H9 (cell line): ENCODE data around the gene NUP210. TPM values are rescaled to one million over a fixed set of nuclear protein-coding genes. Genes with fewer than 3 reads are reported as not detected.

Experiments
- DNase-seq: peaks from one replicate; pipeline ENCODE4 v3.0.0-alpha.2; 2017
- H2AFZ ChIP-seq: one replicate; pipeline ENCODE4 v1.6.1; 2013; ENCODE audit warnings: mild to moderate bottlenecking, low read length, control low read depth, moderate library complexity
- H2AK5ac ChIP-seq: 2 replicates; pipeline ENCODE4 v1.6.1; 2013; ENCODE audit warnings: low read length, control low read depth, mixed read lengths; ENCODE audit not compliant: insufficient read length
- H2BK120ac ChIP-seq: one replicate; pipeline ENCODE4 v1.6.1; 2013; ENCODE audit warnings: low read depth, mild to moderate bottlenecking, low read length, control low read depth, inconsistent platforms; ENCODE audit not compliant: poor library complexity, severe bottlenecking
- H2BK12ac ChIP-seq: 2 replicates; pipeline ENCODE4 v1.6.1; 2013; ENCODE audit warnings: low read length, control low read depth, mixed read lengths, low read depth; ENCODE audit not compliant: insufficient read length
- H2BK15ac ChIP-seq: 2 replicates; pipeline ENCODE4 v1.6.1; 2013; ENCODE audit warnings: low read depth, low read length, control low read depth
- H2BK20ac ChIP-seq: one replicate; pipeline ENCODE4 v1.6.1; 2013; ENCODE audit warnings: low read depth, mild to moderate bottlenecking, low read length, control low read depth, inconsistent platforms; ENCODE audit not compliant: poor library complexity, severe bottlenecking
- H2BK5ac ChIP-seq: 2 replicates; pipeline ENCODE4 v1.6.1; 2013; ENCODE audit warnings: low read length, control low read depth, mixed read lengths; ENCODE audit not compliant: insufficient read length
- H3K14ac ChIP-seq: 2 replicates; pipeline ENCODE4 v1.6.1; 2013; ENCODE audit warnings: low read length, control low read depth; ENCODE audit not compliant: insufficient read depth
- H3K18ac ChIP-seq: 2 replicates; pipeline ENCODE4 v1.6.1; 2013; ENCODE audit warnings: low read depth, mild to moderate bottlenecking, mixed read lengths, low read length, control low read depth; ENCODE audit not compliant: insufficient read length
- H3K23ac ChIP-seq: 2 replicates; pipeline ENCODE4 v1.6.1; 2013; ENCODE audit warnings: low read length, control low read depth, mixed read lengths, low read depth; ENCODE audit not compliant: insufficient read length
- H3K23me2 ChIP-seq: 2 replicates; pipeline ENCODE4 v1.6.1; 2013; ENCODE audit warnings: low read depth, mild to moderate bottlenecking, mixed read lengths, low read length, control low read depth; ENCODE audit not compliant: insufficient read length, poor library complexity, severe bottlenecking
- H3K27ac ChIP-seq: 2 replicates; pipeline ENCODE4 v1.5.1; 2013; ENCODE audit warnings: low read length, control low read depth, mixed read lengths, low read depth; ENCODE audit not compliant: insufficient read length
- H3K27me3 ChIP-seq: 2 replicates; pipeline ENCODE4 v1.6.1; 2013; ENCODE audit warnings: low read length, control low read depth, inconsistent platforms; ENCODE audit not compliant: insufficient read depth
- H3K4ac ChIP-seq: 2 replicates; pipeline ENCODE4 v1.6.1; 2013; ENCODE audit warnings: low read depth, mild to moderate bottlenecking, control low read depth, inconsistent platforms, low read length, moderate library complexity
- H3K4me1 ChIP-seq: 2 replicates; pipeline ENCODE4 v1.6.1; 2013; ENCODE audit warnings: low read length, control low read depth, inconsistent platforms; ENCODE audit not compliant: insufficient read depth
- H3K4me2 ChIP-seq: 2 replicates; pipeline ENCODE4 v1.6.1; 2013; ENCODE audit warnings: low read length, control low read depth, mixed read lengths; ENCODE audit not compliant: insufficient read length, insufficient read depth
- H3K56ac ChIP-seq: 2 replicates; pipeline ENCODE4 v1.6.1; 2013; ENCODE audit warnings: low read depth, mild to moderate bottlenecking, mixed read lengths, low read length, control low read depth; ENCODE audit not compliant: insufficient read length
- H3K79me1 ChIP-seq: 2 replicates; pipeline ENCODE4 v1.6.1; 2013; ENCODE audit warnings: low read depth, mild to moderate bottlenecking, moderate library complexity, low read length, control low read depth, inconsistent platforms; ENCODE audit not compliant: insufficient read depth, poor library complexity, severe bottlenecking
- H3K79me2 ChIP-seq: 2 replicates; pipeline ENCODE4 v1.6.1; 2013; ENCODE audit warnings: low read length, control low read depth, inconsistent platforms; ENCODE audit not compliant: insufficient read depth
- H3K9ac ChIP-seq: 2 replicates; pipeline ENCODE4 v1.6.1; 2013; ENCODE audit warnings: low read length, control low read depth, mixed read lengths; ENCODE audit not compliant: insufficient read length; ENCODE audit errors: extremely low read depth
- H3K9me3 ChIP-seq: one replicate; pipeline ENCODE4 v1.6.1; 2013; ENCODE audit warnings: low read depth, low read length, inconsistent platforms; ENCODE audit not compliant: control insufficient read depth
- H3T11ph ChIP-seq: one replicate; pipeline ENCODE4 v1.6.1; 2013; ENCODE audit warnings: mild to moderate bottlenecking, low read length, control low read depth, inconsistent platforms
- H4K20me1 ChIP-seq: one replicate; pipeline ENCODE4 v1.6.1; 2013; ENCODE audit not compliant: control insufficient read depth, insufficient read length, insufficient read depth
- H4K5ac ChIP-seq: 2 replicates; pipeline ENCODE4 v1.6.1; 2013; ENCODE audit warnings: low read depth, mild to moderate bottlenecking, mixed read lengths, low read length, control low read depth; ENCODE audit not compliant: insufficient read length
- H4K8ac ChIP-seq: replicated peaks from 2 replicates; pipeline ENCODE4 v1.6.1; 2013; ENCODE audit warnings: low read length, control low read depth, mixed read lengths, low read depth; ENCODE audit not compliant: insufficient read length
- H4K91ac ChIP-seq: 2 replicates; pipeline ENCODE4 v1.6.1; 2013; ENCODE audit warnings: low read depth, mild to moderate bottlenecking, moderate library complexity, mixed read lengths, low read length, control low read depth; ENCODE audit not compliant: insufficient read length
- H3K27ac Mint-ChIP-seq, 3 experiments: 2 replicates in 2 of 3; 3 replicates in 1 of 3; pipeline ENCODE4 v1.8.0; 2020 to 2021; ENCODE audit warnings: mixed read lengths in 3 of 3, mild to moderate bottlenecking in 1 of 3, moderate library complexity in 1 of 3
- H3K27me3 Mint-ChIP-seq: 2 replicates; pipeline ENCODE4 v1.8.0; 2021; ENCODE audit warnings: low read depth, mild to moderate bottlenecking, moderate library complexity, mixed read lengths
- H3K36me3 Mint-ChIP-seq, 3 experiments: 2 replicates in 2 of 3; 3 replicates in 1 of 3; pipeline ENCODE4 v1.8.0; 2020 to 2021; ENCODE audit warnings: low read depth in 3 of 3, mixed read lengths in 3 of 3; ENCODE audit not compliant: insufficient read depth in 1 of 3
- H3K4me1 Mint-ChIP-seq, 2 experiments: 2 replicates each; pipeline ENCODE4 v1.8.0; 2020; ENCODE audit warnings: mixed read lengths in 2 of 2
- H3K4me3 Mint-ChIP-seq, 2 experiments: 2 replicates in 1 of 2; 3 replicates in 1 of 2; pipeline ENCODE4 v1.8.0; 2020 to 2021; ENCODE audit warnings: mild to moderate bottlenecking in 2 of 2, mixed read lengths in 2 of 2, moderate library complexity in 1 of 2
- H3K9me3 Mint-ChIP-seq, 2 experiments: 2 replicates in 1 of 2; 3 replicates in 1 of 2; pipeline ENCODE4 v1.8.0; 2020; ENCODE audit warnings: mild to moderate bottlenecking in 2 of 2, mixed read lengths in 2 of 2, moderate library complexity in 1 of 2
- WGBS: extraction: QIAGEN DNeasy Blood & Tissue Kit; methylation state at CpG from one replicate; pipeline ENCODE4 v1.1.7; 2013; ENCODE audit warnings: missing lambda C conversion rate, low lambda C conversion rate, mixed read lengths; ENCODE audit not compliant: insufficient read length; ENCODE audit errors: extremely low coverage; 5-methylcytosine and 5-hydroxymethylcytosine counted together
- total RNA-seq: library from RNA; stranded (reverse); gene quantifications from 2 replicates; pipeline ENCODE4 v1.2.1, GENCODE V29; 2021
- TF ChIP-seq, protein P1 (sequence below): fragments of 200-600 bp; sonication (generic); conservative IDR thresholded peaks from 3 replicates; pipeline ENCODE4 v1.8.0; 2021; ENCODE audit warnings: antibody characterized with exemption, mild to moderate bottlenecking

NUP210 gene
- total RNA-seq, 1 experiment from 2014 or later = 48.8 TPM

- Histone ChIP-seq H4K5ac (no peak overlapping the region), H2BK5ac (no peak overlapping the region), H2BK20ac (no peak overlapping the region), H3K23ac (no peak overlapping the region), H3K79me2 (no peaks in the 10 kb centered on the region), H3K27me3 (no peaks in the 10 kb centered on the region), H3K56ac (no peak overlapping the region), H2BK12ac (no peak overlapping the region), H2BK15ac (no peak overlapping the region), H3K9me3 (no peaks in the 10 kb centered on the region), H4K91ac (no peak overlapping the region), H4K8ac (no peak overlapping the region), H3K4me1 (no peaks in the 10 kb centered on the region), H3K27ac (no peak overlapping the region), H3K14ac (no peak overlapping the region), H3K79me1 (no peaks in the 10 kb centered on the region), H3K4ac (no peak overlapping the region), H3K18ac (no peak overlapping the region), H3K4me2 (no peak overlapping the region), H2AK5ac (no peak overlapping the region), H4K20me1 (no peaks in the 10 kb centered on the region), H2AFZ (no peak overlapping the region), H3K23me2 (no peaks in the 10 kb centered on the region), H2BK120ac (no peak overlapping the region), H3K9ac (no peak overlapping the region), H3T11ph (no peak overlapping the region)
- Mint-ChIP-seq H3K4me1 (peaks cover 3 to 11% of the 10 kb centered on the region in 2 experiments; a peak in 3 of 4 replicates), H3K9me3 (no peaks in the 10 kb centered on the region), H3K27me3 (peaks cover 2% of the 10 kb centered on the region; the same call in 1 of the 2 replicates), H3K27ac (peak overlapping the region in 1 of 3 experiments; percentile 75; a peak in 2 of 7 replicates), H3K36me3 (peaks cover 23 to 72% (median 56%) of the 10 kb centered on the region in 3 experiments; a peak in 6 of 7 replicates), H3K4me3 (no peak overlapping the region)
- DNase-seq = peak; percentile 55
- TF ChIP-seq, protein P1, sequence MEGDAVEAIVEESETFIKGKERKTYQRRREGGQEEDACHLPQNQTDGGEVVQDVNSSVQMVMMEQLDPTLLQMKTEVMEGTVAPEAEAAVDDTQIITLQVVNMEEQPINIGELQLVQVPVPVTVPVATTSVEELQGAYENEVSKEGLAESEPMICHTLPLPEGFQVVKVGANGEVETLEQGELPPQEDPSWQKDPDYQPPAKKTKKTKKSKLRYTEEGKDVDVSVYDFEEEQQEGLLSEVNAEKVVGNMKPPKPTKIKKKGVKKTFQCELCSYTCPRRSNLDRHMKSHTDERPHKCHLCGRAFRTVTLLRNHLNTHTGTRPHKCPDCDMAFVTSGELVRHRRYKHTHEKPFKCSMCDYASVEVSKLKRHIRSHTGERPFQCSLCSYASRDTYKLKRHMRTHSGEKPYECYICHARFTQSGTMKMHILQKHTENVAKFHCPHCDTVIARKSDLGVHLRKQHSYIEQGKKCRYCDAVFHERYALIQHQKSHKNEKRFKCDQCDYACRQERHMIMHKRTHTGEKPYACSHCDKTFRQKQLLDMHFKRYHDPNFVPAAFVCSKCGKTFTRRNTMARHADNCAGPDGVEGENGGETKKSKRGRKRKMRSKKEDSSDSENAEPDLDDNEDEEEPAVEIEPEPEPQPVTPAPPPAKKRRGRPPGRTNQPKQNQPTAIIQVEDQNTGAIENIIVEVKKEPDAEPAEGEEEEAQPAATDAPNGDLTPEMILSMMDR = no peak
- WGBS = no CpG with 5 or more reads among the region's 7 CpGs
These were observed 30.7 kb downstream of the NUP210 start for GRCh38 chr3:13389378-13389777.
